ENCODE data around the gene PLXDC1.
A peak's percentile ranks its signal among the peaks of the same experiment; 100 is the strongest.

The PLXDC1 gene

GRCh38 chr17:39161962-39162361 lies 10.5 kb upstream of the PLXDC1 start:
- DNase-seq (ENCODE audit: extremely low spot score, insufficient read length, low read depth): no peak
- FAIRE-seq: no peak

- DNase-seq (ENCODE audit: extremely low spot score, insufficient read length, low read depth) (no peak), FAIRE-seq (no peak)
Measured at GRCh38 chr17:39158623-39159022, 7.2 kb upstream of the PLXDC1 start.

GRCh38 chr17:39156491-39156890 lies 5.1 kb upstream of the PLXDC1 start:
- no peak for DNase-seq (ENCODE audit: extremely low spot score, insufficient read length, low read depth)
- no peak for FAIRE-seq

- DNase-seq (ENCODE audit: extremely low spot score, insufficient read length, low read depth): no peak
Measured at GRCh38 chr17:39155654-39156053, 4.2 kb upstream of the PLXDC1 start.

GRCh38 chr17:39153599-39154051 lies 2.2 kb upstream of the PLXDC1 start:
- FAIRE-seq (peak; percentile 76), DNase-seq (ENCODE audit: extremely low spot score, insufficient read length, low read depth) (peak; percentile 52)

More at GRCh38 chr17:39155654-39156053, 4.2 kb upstream of the PLXDC1 start:
- no peak for FAIRE-seq

- DNase-seq (ENCODE audit: extremely low spot score, insufficient read length, low read depth): no peak
- FAIRE-seq: no peak
Measured at GRCh38 chr17:39151943-39152818, 744 bp upstream of the PLXDC1 start.

GRCh38 chr17:39150795-39151149 lies 665 bp downstream of the PLXDC1 start:
- no peak for DNase-seq (ENCODE audit: extremely low spot score, insufficient read length, low read depth)
- FAIRE-seq: no peak

- FAIRE-seq (no peak), DNase-seq (ENCODE audit: extremely low spot score, insufficient read length, low read depth) (no peak)
Measured at GRCh38 chr17:39150104-39150634, 1.3 kb downstream of the PLXDC1 start.

GRCh38 chr17:39147221-39148185 lies 3.9 kb downstream of the PLXDC1 start:
- FAIRE-seq: no peak
- DNase-seq (ENCODE audit: extremely low spot score, insufficient read length, low read depth): no peak

GRCh38 chr17:39146273-39146672 lies 5.2 kb downstream of the PLXDC1 start:
- FAIRE-seq: no peak
- no peak for DNase-seq (ENCODE audit: extremely low spot score, insufficient read length, low read depth)

- DNase-seq (ENCODE audit: extremely low spot score, insufficient read length, low read depth) (no peak), FAIRE-seq (no peak)
Measured at GRCh38 chr17:39145143-39145542, 6.3 kb downstream of the PLXDC1 start.

GRCh38 chr17:39144416-39144840 lies 7.0 kb downstream of the PLXDC1 start:
- DNase-seq (ENCODE audit: extremely low spot score, insufficient read length, low read depth) (no peak), FAIRE-seq (no peak)

- DNase-seq (ENCODE audit: extremely low spot score, insufficient read length, low read depth) (no peak), FAIRE-seq (no peak)
Measured at GRCh38 chr17:39143552-39144093, 7.8 kb downstream of the PLXDC1 start.

GRCh38 chr17:39141915-39142664 lies 9.3 kb downstream of the PLXDC1 start:
- FAIRE-seq: no peak

GRCh38 chr17:39141294-39141693 lies 10.1 kb downstream of the PLXDC1 start:
- no peak for DNase-seq (ENCODE audit: extremely low spot score, insufficient read length, low read depth)
- FAIRE-seq: no peak

More at GRCh38 chr17:39141915-39142664, 9.3 kb downstream of the PLXDC1 start:
- DNase-seq (ENCODE audit: extremely low spot score, insufficient read length, low read depth): no peak

GRCh38 chr17:39139561-39139960 lies 11.9 kb downstream of the PLXDC1 start:
- DNase-seq (ENCODE audit: extremely low spot score, insufficient read length, low read depth) (no peak), FAIRE-seq (no peak)

GRCh38 chr17:39139161-39139511 lies 12.3 kb downstream of the PLXDC1 start:
- FAIRE-seq: no peak
- DNase-seq (ENCODE audit: extremely low spot score, insufficient read length, low read depth): no peak

- FAIRE-seq (no peak), DNase-seq (ENCODE audit: extremely low spot score, insufficient read length, low read depth) (no peak)
Measured at GRCh38 chr17:39138431-39139160, 12.8 kb downstream of the PLXDC1 start.

GRCh38 chr17:39134878-39135277 lies 16.6 kb downstream of the PLXDC1 start:
- DNase-seq (ENCODE audit: extremely low spot score, insufficient read length, low read depth) (no peak), FAIRE-seq (no peak)

Data from GM18507 (cell line).